ENCODE results near the gene ERCC6L2.

The ERCC6L2 gene

DNA sequence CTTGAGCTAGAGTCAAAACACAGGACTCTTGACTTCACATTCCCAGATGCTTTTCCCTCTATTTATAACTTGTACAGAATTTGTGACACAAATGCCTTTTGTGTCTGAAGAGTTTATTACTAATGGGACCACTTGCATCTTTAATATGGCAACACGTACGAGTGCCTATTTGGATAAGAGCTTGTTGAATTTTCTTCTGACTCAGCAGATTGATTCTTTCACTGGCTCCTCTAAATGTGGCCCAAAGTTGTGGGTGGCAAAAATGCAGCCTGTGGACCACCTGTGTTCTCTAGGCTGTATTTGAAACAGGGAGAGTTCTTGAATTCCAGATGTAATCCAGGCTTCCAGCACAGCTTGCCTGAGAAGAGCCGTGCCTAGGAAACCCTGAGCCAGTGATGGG, 34.1 kb upstream of the ERCC6L2 start:
- no peak overlapping the region for H3K4me3 ChIP-seq (ENCODE audit: low read depth, low read length)
- peaks cover 3% of the 10 kb centered on the region; the same call in 1 of the 2 replicates for H3K4me1 ChIP-seq (ENCODE audit: control insufficient read depth, insufficient read depth, low read length)
- no peaks in the 10 kb centered on the region for H3K36me3 ChIP-seq (ENCODE audit: control insufficient read depth, insufficient read depth, low read length)
- no peak overlapping the region for H3K27ac ChIP-seq (ENCODE audit: low read depth, low read length)
- H3K27me3 ChIP-seq (ENCODE audit: control insufficient read depth, insufficient read depth, low read length) = no peaks in the 10 kb centered on the region
- no peak overlapping the region for H3K9ac ChIP-seq (ENCODE audit: low read depth, low read length)
- no peaks in the 10 kb centered on the region for H3K9me3 ChIP-seq (ENCODE audit: control insufficient read depth, insufficient read depth, low read length)

DNA sequence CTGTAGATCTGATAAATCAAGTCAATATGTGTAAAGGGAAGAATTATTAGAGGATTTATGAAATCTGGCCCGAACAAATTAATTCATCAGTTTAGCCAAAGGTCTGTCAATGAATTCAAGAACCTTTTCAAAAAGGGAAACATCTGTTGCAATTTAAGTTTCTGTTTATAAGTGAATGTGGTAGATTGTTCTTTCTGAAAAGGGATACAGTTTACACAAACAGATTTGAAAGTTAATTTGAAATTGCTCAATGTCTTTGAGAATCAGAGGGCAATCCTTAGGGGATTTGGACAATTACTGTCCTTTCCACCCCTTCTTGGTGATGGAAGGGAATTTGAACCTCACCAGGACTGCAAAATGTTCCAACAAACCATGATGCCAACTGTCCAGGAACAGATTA, 29.7 kb upstream of the ERCC6L2 start:
- Histone ChIP-seq H3K9me3 (ENCODE audit: control insufficient read depth, insufficient read depth, low read length) (no peaks in the 10 kb centered on the region), H3K4me3 (ENCODE audit: low read depth, low read length) (no peak overlapping the region), H3K27ac (ENCODE audit: low read depth, low read length) (no peak overlapping the region), H3K9ac (ENCODE audit: low read depth, low read length) (no peak overlapping the region), H3K36me3 (ENCODE audit: control insufficient read depth, insufficient read depth, low read length) (no peaks in the 10 kb centered on the region), H3K4me1 (ENCODE audit: control insufficient read depth, insufficient read depth, low read length) (peaks cover 6% of the 10 kb centered on the region; the same call in 1 of the 2 replicates), H3K27me3 (ENCODE audit: control insufficient read depth, insufficient read depth, low read length) (no peaks in the 10 kb centered on the region)

DNA sequence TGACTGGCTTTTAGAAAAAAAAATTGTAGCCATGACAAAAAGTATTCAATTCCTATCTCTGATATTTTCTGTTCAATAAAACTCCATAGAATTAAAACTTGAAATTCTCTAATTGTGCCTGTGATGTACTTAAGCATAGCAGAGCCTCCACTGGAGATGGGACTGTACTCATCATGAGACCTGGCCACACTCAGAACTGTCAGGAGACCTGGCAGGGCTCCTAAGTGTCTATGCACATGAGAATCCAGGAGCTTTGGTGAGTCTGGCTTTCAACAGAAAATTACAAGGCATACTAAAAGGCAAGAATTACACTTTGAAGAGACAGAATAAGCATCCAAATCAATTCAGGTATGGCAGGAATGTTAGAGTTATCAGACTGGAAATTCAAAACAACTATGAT, 26.7 kb upstream of the ERCC6L2 start:
- H3K4me3 ChIP-seq (ENCODE audit: low read depth, low read length) = no peak overlapping the region
- H3K9ac ChIP-seq (ENCODE audit: low read depth, low read length) = no peak overlapping the region
- peaks cover 6% of the 10 kb centered on the region; the same call in 1 of the 2 replicates for H3K4me1 ChIP-seq (ENCODE audit: control insufficient read depth, insufficient read depth, low read length)
- no peaks in the 10 kb centered on the region for H3K27me3 ChIP-seq (ENCODE audit: control insufficient read depth, insufficient read depth, low read length)
- no peaks in the 10 kb centered on the region for H3K36me3 ChIP-seq (ENCODE audit: control insufficient read depth, insufficient read depth, low read length)
- H3K27ac ChIP-seq (ENCODE audit: low read depth, low read length) = no peak overlapping the region
- H3K9me3 ChIP-seq (ENCODE audit: control insufficient read depth, insufficient read depth, low read length) = no peaks in the 10 kb centered on the region

DNA sequence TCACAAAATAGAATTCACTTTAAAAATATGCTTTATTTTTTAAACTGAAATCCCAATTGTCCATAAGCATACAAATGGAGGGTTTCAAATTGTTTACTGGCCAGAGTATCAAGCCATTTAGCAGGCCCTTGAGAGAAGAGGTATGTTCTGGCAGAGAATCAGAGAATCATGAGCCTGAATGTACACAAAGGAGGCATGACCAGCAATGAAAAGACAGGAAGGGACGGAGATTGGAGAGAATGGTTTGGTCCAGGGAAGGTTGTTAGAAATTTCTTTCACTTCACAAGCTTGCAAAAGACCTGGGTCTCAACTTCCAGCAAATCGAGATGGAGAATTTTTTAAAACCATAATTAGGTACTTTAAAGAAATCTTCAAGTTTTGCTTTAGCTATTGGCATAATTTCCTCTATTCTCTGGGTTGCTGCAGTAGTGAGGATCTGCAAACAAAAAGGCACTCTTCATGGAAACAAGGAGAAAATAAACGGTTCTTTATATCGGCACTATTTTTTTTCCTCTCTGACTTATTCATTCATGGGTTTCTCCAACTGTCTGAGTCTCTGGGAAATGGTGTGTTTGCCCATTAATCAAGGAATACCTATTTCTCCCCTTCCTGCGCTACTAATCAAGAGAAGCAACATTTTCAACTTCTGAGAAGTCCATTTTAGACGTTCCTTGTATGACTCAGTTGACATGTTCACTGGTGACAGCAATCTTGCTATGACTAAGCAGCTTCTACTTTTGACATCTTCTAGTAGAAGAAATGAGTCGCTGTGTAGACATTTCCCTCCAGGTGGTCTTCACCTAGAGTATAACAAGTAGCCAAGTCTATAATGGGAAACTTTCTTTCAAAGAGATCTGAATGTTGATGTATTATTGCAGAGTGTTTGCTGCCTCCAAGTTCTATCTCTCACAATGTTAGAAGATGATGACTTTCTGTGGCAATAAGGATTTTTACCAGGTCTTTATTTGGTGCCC, 23.1 kb upstream of the ERCC6L2 start:
- no peaks in the 10 kb centered on the region for H3K27me3 ChIP-seq (ENCODE audit: control insufficient read depth, insufficient read depth, low read length)
- 0 out of 2 replicates have a peak, but pooled peaks cover 7% of the 10 kb centered on the region for H3K4me1 ChIP-seq (ENCODE audit: control insufficient read depth, insufficient read depth, low read length)
- H3K36me3 ChIP-seq (ENCODE audit: control insufficient read depth, insufficient read depth, low read length) = no peaks in the 10 kb centered on the region
- no peak overlapping the region for H3K9ac ChIP-seq (ENCODE audit: low read depth, low read length)
- H3K9me3 ChIP-seq (ENCODE audit: control insufficient read depth, insufficient read depth, low read length) = no peaks in the 10 kb centered on the region
- no peak overlapping the region for H3K27ac ChIP-seq (ENCODE audit: low read depth, low read length)
- no peak overlapping the region for H3K4me3 ChIP-seq (ENCODE audit: low read depth, low read length)

DNA sequence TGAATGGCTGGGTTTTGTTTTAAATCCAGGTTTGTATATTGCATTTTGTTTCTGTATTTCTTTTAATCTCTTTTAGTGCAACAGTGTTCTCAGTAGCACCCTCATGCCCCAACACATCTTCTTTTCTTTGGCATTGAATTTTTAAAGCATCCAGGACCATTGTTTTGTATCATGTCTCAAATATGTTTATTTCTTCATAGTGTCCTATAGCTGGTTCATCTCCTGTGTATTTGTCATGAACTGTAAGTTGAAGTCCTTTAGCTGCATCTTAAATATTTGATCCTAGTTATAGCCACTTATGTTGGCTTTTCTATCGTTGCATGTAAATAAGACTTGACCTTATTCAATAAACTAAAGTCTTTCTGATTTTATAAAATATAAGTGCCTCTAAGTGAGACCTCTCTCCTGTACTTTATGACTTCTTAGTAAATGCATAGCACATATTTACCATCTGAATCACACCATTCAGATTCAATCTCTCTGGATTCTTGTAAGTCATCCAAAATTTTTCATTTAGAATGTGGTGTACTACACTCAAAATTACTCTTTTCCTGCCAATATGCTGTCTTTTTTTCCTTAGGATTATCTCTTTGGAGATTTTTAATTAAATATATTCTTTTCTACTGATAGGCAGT, 21.0 kb upstream of the ERCC6L2 start:
- no peaks in the 10 kb centered on the region for H3K9me3 ChIP-seq (ENCODE audit: control insufficient read depth, insufficient read depth, low read length)
- H3K4me3 ChIP-seq (ENCODE audit: low read depth, low read length) = no peak overlapping the region
- no peak overlapping the region for H3K27ac ChIP-seq (ENCODE audit: low read depth, low read length)
- 0 out of 2 replicates have a peak, but pooled peaks cover 7% of the 10 kb centered on the region for H3K4me1 ChIP-seq (ENCODE audit: control insufficient read depth, insufficient read depth, low read length)
- no peaks in the 10 kb centered on the region for H3K36me3 ChIP-seq (ENCODE audit: control insufficient read depth, insufficient read depth, low read length)
- H3K9ac ChIP-seq (ENCODE audit: low read depth, low read length) = no peak overlapping the region
- H3K27me3 ChIP-seq (ENCODE audit: control insufficient read depth, insufficient read depth, low read length) = no peaks in the 10 kb centered on the region

DNA sequence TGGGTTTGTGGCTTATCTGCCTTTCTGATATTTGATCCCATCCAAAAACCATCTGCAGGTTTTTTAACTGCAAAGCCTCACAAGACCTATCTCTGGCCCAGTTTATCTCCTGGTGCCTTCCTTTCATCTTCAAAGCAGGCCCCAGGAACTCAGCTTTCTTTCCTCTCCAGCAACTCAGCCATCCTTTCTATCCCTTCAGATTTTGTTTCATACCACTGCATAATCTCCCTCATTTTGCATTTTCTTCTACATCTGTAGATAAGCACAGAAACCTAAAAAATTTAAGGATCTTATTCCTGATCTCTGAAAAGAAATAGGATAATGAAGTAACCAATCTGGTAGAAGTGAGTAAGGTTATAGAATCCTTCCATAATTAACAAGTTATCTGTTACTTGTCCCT, 19.5 kb upstream of the ERCC6L2 start:
- Histone ChIP-seq H3K9ac (ENCODE audit: low read depth, low read length) (no peak overlapping the region), H3K4me1 (ENCODE audit: control insufficient read depth, insufficient read depth, low read length) (0 out of 2 replicates have a peak, but pooled peaks cover 7% of the 10 kb centered on the region), H3K27ac (ENCODE audit: low read depth, low read length) (no peak overlapping the region), H3K36me3 (ENCODE audit: control insufficient read depth, insufficient read depth, low read length) (no peaks in the 10 kb centered on the region), H3K9me3 (ENCODE audit: control insufficient read depth, insufficient read depth, low read length) (no peaks in the 10 kb centered on the region), H3K4me3 (ENCODE audit: low read depth, low read length) (no peak overlapping the region), H3K27me3 (ENCODE audit: control insufficient read depth, insufficient read depth, low read length) (no peaks in the 10 kb centered on the region)

DNA sequence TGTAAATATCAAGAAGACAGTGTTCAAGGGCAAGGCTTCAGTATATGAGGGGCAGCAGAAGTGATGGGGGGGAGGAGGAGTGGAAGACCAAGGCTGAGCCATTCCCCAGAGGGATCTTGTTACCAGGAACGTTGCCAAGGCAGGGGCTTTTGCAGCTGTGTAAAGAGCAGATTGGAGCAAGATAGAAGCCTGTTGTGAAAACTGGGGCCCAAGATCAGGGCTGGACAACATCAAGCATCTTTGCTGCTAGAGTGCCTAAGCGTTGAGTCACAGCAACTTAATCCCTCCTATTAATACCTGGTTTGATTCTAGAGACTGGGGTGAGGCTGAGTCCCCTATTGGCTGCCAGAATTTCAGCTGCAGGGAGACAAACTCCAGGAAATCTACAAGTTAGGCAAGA, 18.4 kb upstream of the ERCC6L2 start:
- Histone ChIP-seq H3K9me3 (ENCODE audit: control insufficient read depth, insufficient read depth, low read length) (no peaks in the 10 kb centered on the region), H3K27ac (ENCODE audit: low read depth, low read length) (no peak overlapping the region), H3K36me3 (ENCODE audit: control insufficient read depth, insufficient read depth, low read length) (no peaks in the 10 kb centered on the region), H3K4me1 (ENCODE audit: control insufficient read depth, insufficient read depth, low read length) (0 out of 2 replicates have a peak, but pooled peaks cover 7% of the 10 kb centered on the region), H3K4me3 (ENCODE audit: low read depth, low read length) (no peak overlapping the region), H3K9ac (ENCODE audit: low read depth, low read length) (no peak overlapping the region), H3K27me3 (ENCODE audit: control insufficient read depth, insufficient read depth, low read length) (no peaks in the 10 kb centered on the region)

DNA sequence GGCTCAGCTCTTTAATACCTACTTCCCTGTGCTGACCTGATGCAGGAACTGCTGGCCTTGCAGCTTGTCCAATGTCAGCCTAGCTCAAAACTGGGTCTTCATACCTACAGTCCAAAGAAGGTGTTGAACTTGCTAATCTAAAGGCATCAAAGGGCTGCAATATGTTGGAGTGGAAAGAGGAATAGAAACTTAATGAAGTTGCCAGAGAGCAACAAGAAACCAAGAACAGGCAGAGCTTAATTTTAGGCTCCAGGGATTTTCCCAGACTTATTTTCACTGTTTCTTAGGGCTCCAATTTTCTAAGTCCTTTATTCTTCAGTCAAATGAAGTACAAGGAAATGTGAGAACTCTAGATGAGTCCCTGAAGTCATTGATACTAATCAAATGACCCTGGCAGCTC, 17.6 kb upstream of the ERCC6L2 start:
- H3K4me1 ChIP-seq (ENCODE audit: control insufficient read depth, insufficient read depth, low read length) = 0 out of 2 replicates have a peak, but pooled peaks cover 7% of the 10 kb centered on the region
- H3K9ac ChIP-seq (ENCODE audit: low read depth, low read length) = no peak overlapping the region
- no peak overlapping the region for H3K4me3 ChIP-seq (ENCODE audit: low read depth, low read length)
- H3K9me3 ChIP-seq (ENCODE audit: control insufficient read depth, insufficient read depth, low read length) = peaks cover 3% of the 10 kb centered on the region; the same call in 1 of the 2 replicates
- H3K27me3 ChIP-seq (ENCODE audit: control insufficient read depth, insufficient read depth, low read length) = no peaks in the 10 kb centered on the region
- H3K27ac ChIP-seq (ENCODE audit: low read depth, low read length) = no peak overlapping the region
- H3K36me3 ChIP-seq (ENCODE audit: control insufficient read depth, insufficient read depth, low read length) = no peaks in the 10 kb centered on the region

DNA sequence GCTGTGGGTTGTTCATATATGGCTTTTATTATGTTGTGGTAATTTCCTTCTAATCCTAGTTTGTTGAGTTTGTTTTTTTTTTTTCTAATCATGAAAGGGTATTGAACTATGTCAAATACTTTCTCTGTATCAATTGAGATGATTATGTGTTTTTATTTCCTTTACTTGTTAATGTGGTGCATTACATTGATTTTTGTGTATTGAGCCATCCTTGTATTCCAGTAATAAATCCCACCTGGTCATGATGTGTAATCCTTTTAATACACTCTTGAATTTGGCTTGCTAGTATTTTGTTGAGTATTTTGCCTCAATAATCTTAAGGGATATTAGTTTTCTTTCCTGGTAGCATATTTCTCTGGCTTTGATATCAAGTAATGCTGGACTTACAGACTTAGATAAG, 13.1 kb upstream of the ERCC6L2 start:
- no peak overlapping the region for H3K9ac ChIP-seq (ENCODE audit: low read depth, low read length)
- peaks cover 3% of the 10 kb centered on the region; the same call in 1 of the 2 replicates for H3K9me3 ChIP-seq (ENCODE audit: control insufficient read depth, insufficient read depth, low read length)
- H3K36me3 ChIP-seq (ENCODE audit: control insufficient read depth, insufficient read depth, low read length) = no peaks in the 10 kb centered on the region
- H3K27me3 ChIP-seq (ENCODE audit: control insufficient read depth, insufficient read depth, low read length) = no peaks in the 10 kb centered on the region
- no peaks in the 10 kb centered on the region for H3K4me1 ChIP-seq (ENCODE audit: control insufficient read depth, insufficient read depth, low read length)
- no peak overlapping the region for H3K27ac ChIP-seq (ENCODE audit: low read depth, low read length)
- no peak overlapping the region for H3K4me3 ChIP-seq (ENCODE audit: low read depth, low read length)

DNA sequence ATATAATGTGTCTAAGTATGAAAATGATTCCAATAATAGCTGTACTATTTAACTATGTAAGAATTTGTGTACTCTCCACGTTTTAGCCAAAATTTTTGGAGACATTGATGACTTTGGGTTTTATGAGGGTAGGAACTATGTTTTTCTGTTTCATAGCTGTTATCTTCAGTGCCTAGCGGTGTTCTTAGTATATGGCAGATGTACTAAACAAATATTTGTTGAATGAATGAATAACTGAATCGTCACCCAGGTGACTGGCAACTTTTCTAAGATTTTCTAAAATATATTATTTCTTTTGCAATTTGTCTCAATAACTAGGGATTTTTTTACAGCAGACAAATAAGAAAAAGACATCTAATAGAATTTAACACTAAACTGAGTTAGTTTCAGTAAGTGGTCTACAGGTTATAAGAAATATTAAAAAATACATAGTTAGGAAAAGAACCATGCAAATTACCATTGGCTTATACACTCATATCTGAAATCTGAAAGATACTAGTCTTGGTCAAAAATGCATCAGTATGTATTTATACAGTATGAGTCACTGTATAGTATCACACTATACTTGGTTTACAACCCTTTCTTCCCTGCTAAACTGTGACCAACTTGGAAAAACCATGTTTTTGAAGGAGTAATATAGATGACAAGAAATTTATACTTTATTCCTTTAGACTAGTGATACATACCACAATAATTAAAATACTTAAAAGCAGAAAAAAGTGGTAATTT, 10.5 kb upstream of the ERCC6L2 start:
- Histone ChIP-seq H3K27me3 (ENCODE audit: control insufficient read depth, insufficient read depth, low read length) (no peaks in the 10 kb centered on the region), H3K36me3 (ENCODE audit: control insufficient read depth, insufficient read depth, low read length) (no peaks in the 10 kb centered on the region), H3K9ac (ENCODE audit: low read depth, low read length) (no peak overlapping the region), H3K9me3 (ENCODE audit: control insufficient read depth, insufficient read depth, low read length) (peaks cover 3% of the 10 kb centered on the region; the same call in 1 of the 2 replicates), H3K4me1 (ENCODE audit: control insufficient read depth, insufficient read depth, low read length) (no peaks in the 10 kb centered on the region), H3K4me3 (ENCODE audit: low read depth, low read length) (no peak overlapping the region), H3K27ac (ENCODE audit: low read depth, low read length) (no peak overlapping the region)
